Measurements from ENCODE around the gene PDE4D.

DNA sequence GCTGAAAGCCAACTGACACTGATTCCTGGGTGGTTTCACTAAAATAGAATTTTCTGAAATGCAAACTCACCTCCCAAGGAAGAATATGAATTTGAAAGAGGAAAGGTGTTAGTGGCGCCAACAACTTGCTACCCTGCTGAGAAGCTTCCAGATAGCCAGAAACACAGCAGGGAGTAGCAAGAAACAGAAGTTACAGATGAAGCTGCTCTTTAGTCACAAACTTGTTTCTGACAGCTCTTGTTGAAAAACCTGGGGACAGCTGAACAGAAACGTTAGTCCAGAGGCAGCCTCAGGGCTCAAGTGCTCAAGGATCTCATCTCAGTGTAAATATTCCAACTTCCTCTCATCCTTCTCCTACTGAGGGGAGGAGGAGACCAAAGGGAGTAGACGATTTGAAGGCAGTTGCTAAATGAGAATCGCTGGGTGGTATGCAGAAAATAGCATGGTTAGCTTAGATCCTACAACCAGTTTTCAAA lies 184.1 kb downstream of the PDE4D start:
- TF ChIP-seq EZH2 (IDR thresholded peaks at IDR 0.05; ENCODE audit: borderline replicate concordance, insufficient read depth, low read depth, low read length, poor library complexity, severe bottlenecking) = no peak
- TF ChIP-seq, protein P1, sequence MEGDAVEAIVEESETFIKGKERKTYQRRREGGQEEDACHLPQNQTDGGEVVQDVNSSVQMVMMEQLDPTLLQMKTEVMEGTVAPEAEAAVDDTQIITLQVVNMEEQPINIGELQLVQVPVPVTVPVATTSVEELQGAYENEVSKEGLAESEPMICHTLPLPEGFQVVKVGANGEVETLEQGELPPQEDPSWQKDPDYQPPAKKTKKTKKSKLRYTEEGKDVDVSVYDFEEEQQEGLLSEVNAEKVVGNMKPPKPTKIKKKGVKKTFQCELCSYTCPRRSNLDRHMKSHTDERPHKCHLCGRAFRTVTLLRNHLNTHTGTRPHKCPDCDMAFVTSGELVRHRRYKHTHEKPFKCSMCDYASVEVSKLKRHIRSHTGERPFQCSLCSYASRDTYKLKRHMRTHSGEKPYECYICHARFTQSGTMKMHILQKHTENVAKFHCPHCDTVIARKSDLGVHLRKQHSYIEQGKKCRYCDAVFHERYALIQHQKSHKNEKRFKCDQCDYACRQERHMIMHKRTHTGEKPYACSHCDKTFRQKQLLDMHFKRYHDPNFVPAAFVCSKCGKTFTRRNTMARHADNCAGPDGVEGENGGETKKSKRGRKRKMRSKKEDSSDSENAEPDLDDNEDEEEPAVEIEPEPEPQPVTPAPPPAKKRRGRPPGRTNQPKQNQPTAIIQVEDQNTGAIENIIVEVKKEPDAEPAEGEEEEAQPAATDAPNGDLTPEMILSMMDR (IDR thresholded peaks at IDR 0.05) = no peak
